ENCODE measurements around the gene PRXL2C.

Gene PRXL2C

GRCh38 chr9:96612105-96612965 lies 42.8 kb downstream of the PRXL2C start:
- peak; percentile 79 to 95 for DNase-seq

GRCh38 chr9:96611302-96611701 lies 43.8 kb downstream of the PRXL2C start:
- no peak for DNase-seq

DNA sequence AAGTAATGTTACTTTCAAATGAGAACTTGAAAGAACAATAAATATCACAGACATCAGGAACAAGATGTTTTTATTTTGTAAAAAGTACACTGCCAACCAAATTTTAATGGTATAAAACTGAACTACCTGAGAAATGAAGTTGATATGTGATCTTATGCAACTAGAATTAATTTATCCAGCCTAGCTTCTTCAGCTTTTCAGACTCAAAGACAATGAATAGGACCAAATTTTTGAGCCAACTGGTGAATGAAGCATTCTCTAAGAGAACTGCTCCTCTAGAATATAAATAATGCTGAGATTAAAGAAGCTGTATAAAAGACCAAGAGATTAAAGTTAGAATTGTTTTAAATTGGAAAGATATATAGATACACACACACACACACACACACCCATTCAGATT lies 45.4 kb downstream of the PRXL2C start:
- no peak for DNase-seq

GRCh38 chr9:96607971-96608370 lies 47.1 kb downstream of the PRXL2C start:
- no peak for DNase-seq

- no peak for DNase-seq
Observed at GRCh38 chr9:96605328-96605727, 49.8 kb downstream of the PRXL2C start.

DNA sequence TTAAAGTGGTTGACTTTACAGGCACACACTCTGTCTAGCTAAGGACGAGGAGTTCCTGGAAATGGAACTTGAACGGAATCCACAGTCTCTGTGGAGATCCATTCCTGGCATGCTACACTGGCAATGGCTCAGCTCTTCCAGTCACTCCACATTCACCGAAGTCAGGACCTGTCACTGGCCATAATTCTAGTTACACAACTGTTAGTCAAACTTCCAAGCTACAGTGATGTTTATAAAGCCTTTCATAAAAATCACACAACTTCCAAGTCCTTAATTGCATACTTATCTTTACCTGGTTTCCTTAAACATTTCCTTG lies 51.2 kb downstream of the PRXL2C start:
- no peak for DNase-seq

- DNase-seq, result no peak
Observed at GRCh38 chr9:96603305-96604003, 51.7 kb downstream of the PRXL2C start.

DNA sequence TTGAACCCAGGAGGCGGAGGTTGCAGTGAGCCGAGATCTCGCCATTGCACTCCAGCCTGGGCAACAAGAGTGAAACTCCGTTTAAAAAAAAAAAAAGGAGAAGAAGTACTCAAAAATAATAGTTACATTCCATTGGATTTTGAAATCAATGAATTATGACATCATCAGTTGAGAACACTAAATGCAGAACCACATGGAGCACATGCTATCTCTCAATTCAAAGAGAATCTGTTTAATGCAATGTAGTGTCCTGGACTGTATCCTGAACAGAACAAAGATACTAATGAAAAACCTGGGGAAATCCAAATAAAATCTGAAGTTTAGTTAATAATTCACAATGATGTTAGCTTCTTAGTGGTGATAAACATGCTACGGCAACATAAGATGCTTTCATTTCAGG lies 55.8 kb downstream of the PRXL2C start:
- DNase-seq, result no peak

- no peak for DNase-seq
Observed at GRCh38 chr9:96596601-96597111, 58.5 kb downstream of the PRXL2C start.

Data from hippocampal formation (tissue), 2 donors.